ENCODE measurements around the gene CDK18.

DNA sequence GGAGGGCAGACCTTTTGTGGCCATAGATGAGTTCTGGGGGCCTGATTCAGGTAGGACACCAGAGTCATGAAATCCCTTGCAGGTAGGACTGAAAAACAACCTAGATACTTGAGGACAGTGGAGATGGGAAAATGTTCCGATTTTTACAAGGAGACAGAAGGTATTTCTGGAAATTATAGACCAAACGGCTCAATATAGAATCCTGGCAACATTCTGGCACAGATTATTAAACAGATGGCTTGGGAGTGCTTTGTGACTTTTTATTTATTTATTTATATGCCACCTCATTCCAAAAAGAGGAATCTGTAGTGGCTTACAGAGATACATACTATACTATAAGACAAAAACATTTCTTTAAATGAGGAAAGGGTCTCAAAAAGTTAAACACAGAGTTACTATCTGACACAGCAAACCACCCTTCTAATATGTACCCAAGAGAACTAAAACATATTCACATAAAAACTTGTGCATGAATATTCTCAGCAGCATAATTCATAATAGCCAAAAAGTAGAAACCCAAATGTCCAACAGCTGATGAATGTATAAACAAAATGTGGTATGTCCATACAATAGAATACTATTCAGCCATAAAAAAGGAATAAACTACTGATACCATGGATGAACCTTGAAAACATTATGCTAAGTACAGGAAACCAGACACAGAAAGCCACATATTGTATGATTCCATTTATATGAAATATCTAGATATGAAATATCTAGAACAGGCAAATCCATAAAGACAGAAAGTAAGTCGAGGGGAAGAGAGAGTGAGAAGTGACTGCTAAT is 49.8 kb downstream of the CDK18 start:
- TF ChIP-seq, protein P1, sequence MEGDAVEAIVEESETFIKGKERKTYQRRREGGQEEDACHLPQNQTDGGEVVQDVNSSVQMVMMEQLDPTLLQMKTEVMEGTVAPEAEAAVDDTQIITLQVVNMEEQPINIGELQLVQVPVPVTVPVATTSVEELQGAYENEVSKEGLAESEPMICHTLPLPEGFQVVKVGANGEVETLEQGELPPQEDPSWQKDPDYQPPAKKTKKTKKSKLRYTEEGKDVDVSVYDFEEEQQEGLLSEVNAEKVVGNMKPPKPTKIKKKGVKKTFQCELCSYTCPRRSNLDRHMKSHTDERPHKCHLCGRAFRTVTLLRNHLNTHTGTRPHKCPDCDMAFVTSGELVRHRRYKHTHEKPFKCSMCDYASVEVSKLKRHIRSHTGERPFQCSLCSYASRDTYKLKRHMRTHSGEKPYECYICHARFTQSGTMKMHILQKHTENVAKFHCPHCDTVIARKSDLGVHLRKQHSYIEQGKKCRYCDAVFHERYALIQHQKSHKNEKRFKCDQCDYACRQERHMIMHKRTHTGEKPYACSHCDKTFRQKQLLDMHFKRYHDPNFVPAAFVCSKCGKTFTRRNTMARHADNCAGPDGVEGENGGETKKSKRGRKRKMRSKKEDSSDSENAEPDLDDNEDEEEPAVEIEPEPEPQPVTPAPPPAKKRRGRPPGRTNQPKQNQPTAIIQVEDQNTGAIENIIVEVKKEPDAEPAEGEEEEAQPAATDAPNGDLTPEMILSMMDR (IDR thresholded peaks at IDR 0.05), result no peak
- TF ChIP-seq POLR2A (IDR thresholded peaks at IDR 0.05) (no peak), POLR2AphosphoS5 (IDR thresholded peaks at IDR 0.05) (no peak), EP300 (IDR thresholded peaks at IDR 0.05) (no peak)

Data from upper lobe of left lung (tissue), 4 donors.